GM12801 (cell line): Measurements from ENCODE around the gene PIK3C3.

Experiments
- TF ChIP-seq, protein P1 (sequence below): IDR thresholded peaks from one replicate; pipeline ENCODE4 v1.5.1; 2011; ENCODE audit warnings: control low read depth; ENCODE audit not compliant: insufficient read length; ENCODE audit errors: extremely low read depth

The PIK3C3 gene

DNA sequence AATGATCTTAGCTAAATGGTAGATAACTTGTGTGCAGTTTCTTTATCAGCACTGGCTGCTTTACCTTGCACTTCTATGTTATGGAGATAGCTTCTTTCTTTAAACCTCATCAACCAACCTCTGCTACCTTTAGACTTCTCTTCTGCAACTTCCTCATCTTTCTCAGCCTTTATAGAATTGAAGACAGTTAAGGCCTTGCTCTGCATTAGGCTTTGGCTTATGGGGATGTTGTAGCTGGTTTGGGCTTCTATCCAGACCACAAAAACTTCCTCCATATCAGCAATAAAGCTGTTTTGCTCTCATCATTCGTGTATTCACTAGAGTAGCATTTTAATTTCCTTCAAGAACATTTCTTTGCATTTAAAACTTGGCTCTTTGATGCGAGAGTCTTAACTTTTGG is 123.7 kb downstream of the PIK3C3 start:
- TF ChIP-seq, protein P1, sequence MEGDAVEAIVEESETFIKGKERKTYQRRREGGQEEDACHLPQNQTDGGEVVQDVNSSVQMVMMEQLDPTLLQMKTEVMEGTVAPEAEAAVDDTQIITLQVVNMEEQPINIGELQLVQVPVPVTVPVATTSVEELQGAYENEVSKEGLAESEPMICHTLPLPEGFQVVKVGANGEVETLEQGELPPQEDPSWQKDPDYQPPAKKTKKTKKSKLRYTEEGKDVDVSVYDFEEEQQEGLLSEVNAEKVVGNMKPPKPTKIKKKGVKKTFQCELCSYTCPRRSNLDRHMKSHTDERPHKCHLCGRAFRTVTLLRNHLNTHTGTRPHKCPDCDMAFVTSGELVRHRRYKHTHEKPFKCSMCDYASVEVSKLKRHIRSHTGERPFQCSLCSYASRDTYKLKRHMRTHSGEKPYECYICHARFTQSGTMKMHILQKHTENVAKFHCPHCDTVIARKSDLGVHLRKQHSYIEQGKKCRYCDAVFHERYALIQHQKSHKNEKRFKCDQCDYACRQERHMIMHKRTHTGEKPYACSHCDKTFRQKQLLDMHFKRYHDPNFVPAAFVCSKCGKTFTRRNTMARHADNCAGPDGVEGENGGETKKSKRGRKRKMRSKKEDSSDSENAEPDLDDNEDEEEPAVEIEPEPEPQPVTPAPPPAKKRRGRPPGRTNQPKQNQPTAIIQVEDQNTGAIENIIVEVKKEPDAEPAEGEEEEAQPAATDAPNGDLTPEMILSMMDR = no peak

DNA sequence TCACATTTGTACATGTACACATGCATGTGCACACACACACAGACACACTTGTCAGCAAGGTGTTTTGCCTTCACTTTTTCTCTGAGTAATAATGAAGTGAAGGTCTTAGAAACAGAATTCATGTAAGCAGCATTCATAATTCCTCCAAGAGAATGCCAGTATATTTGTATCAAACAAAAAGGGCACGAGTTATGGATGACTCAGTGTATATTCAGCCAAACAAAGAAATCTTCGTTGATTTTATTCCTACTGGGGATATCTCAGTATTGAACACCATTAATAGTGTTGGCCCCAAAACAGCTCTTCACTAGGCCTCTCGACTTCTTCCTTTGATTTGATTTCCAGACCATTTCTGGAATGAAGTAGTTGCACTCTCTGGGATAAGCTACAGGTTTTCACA is 125.3 kb downstream of the PIK3C3 start:
- TF ChIP-seq, protein P1 = no peak

- TF ChIP-seq, protein P1 = no peak
These were observed 127.6 kb downstream of the PIK3C3 start for GRCh38 chr18:42082415-42083234.

- TF ChIP-seq, protein P1 = no peak
These were observed 131.3 kb downstream of the PIK3C3 start for GRCh38 chr18:42086288-42086687.

DNA sequence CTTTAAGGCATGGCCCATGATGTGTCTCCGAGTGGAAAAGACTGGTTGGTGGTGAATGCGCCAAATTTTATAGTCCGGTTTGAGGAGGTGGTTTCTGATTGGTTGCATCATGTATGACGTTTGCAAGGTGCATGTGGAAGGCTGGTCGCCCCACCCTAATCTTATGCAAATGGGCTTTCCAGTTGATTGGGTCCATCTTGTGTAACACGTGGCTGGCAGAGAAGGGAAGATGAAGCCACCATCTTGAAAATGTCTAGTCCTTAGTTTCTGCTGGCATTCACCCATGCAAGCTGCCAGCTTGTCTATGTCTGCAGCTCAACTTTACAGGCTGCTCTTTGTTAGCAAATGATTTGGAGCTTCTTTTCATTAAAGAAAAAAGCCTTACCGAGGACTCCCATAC is 132.2 kb downstream of the PIK3C3 start:
- TF ChIP-seq, protein P1 = no peak

GRCh38 chr18:42087876-42088275 is 132.8 kb downstream of the PIK3C3 start:
- TF ChIP-seq, protein P1 = no peak

GRCh38 chr18:42092848-42093247 is 137.8 kb downstream of the PIK3C3 start:
- TF ChIP-seq, protein P1 = no peak
